ENCODE results near the gene DNAJB6. TPM values are rescaled to one million over a fixed set of nuclear protein-coding genes. Genes with fewer than 3 reads are reported as not detected.
A peak's percentile ranks its signal among the peaks of the same experiment; 100 is the strongest.

The DNAJB6 gene
- total RNA-seq, 1 donor from 2014 or later, result 103 TPM

DNA sequence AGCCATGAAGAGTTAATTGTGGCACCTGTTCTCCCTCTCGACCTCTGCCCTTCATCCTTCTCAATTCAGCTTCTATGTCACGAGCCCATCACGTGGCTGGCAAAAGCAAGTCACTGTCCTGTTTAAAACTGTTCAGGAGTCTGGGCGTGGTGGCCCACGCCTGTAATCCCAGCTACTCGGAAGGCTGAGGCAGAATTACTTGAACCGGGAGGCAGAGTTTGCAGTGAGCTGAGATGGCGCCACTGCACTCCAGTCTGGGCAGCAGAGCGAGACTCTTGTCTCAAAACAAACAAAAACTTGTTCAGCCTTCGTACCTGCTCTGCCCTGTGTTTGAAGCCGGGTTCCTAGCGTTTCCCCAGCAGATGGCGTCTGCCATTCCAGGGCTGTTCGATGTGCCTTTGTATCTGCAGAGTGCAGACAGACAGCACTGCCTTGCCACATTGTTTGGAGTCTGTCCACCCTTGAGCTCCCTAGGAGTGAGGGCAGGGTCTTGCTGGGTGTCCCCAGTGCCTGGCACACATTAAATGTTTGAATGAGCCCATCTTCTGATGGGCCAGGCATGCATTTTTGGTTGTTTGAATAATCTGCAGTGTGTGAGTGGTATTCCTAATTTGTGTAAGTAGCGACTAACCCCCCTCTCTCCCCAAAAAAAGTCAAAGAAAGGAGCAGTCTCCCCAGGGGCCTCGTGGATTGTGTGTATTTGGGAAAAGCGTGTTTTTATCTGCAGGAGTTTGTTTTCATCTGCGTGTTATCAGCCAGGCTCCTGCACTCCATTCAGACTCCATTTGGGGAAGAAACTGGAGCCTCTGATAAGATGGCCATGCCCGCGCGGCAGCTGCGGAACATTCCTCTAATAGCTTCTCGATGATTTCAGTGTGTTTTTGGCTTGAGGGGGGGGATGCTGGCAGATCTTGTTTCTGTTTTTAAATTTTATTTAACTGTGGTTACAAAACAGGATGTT, 61.2 kb downstream of the DNAJB6 start:
- Histone ChIP-seq H3K4me3 (no peak overlapping the region), H3K27ac (peak overlapping the region; percentile 76), H3K9me3 (no peaks in the 10 kb centered on the region), H3K27me3 (ENCODE audit: low read depth) (no peaks in the 10 kb centered on the region), H3K36me3 (peaks cover 66% of the 10 kb centered on the region), H3K4me1 (peaks cover 20% of the 10 kb centered on the region)
- ATAC-seq (peak; percentile 65 to 67), DNase-seq (peak; percentile 58)
- TF ChIP-seq, protein P1, sequence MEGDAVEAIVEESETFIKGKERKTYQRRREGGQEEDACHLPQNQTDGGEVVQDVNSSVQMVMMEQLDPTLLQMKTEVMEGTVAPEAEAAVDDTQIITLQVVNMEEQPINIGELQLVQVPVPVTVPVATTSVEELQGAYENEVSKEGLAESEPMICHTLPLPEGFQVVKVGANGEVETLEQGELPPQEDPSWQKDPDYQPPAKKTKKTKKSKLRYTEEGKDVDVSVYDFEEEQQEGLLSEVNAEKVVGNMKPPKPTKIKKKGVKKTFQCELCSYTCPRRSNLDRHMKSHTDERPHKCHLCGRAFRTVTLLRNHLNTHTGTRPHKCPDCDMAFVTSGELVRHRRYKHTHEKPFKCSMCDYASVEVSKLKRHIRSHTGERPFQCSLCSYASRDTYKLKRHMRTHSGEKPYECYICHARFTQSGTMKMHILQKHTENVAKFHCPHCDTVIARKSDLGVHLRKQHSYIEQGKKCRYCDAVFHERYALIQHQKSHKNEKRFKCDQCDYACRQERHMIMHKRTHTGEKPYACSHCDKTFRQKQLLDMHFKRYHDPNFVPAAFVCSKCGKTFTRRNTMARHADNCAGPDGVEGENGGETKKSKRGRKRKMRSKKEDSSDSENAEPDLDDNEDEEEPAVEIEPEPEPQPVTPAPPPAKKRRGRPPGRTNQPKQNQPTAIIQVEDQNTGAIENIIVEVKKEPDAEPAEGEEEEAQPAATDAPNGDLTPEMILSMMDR (IDR thresholded peaks at IDR 0.05), result peak; percentile 36
- intact Hi-C loops (cut with DNase I), result no loop called here

DNA sequence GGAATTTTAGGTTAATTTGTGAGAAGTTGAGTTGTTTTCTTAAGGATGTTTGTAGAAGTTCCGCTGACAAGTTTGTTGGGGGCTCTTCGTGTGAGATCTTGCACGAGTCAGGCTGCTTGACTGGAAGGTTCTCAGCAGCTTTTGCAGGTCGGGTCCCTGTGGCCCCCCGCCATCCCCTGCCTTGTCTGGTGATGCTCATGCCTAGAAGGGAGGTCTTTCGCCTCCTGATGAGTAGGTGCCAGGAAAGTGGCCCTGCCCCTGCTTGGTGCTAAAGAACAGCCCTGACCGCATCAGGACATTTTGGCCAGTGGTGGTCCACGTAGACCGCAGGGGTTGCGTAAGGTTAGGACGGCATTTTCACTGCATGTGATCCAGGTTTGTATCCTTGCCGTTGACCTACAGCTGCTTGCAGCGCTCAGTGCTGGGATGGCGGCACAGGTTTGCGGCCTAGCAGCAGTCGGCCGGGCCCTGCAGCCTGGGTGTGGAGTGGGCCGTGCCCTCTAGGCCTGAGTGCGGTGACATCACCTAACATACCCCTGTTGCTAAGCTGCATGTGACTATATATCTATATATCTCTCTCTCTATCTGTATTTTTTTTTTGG, 62.4 kb downstream of the DNAJB6 start:
- Histone ChIP-seq H3K4me3 (no peak overlapping the region), H3K27me3 (ENCODE audit: low read depth) (no peaks in the 10 kb centered on the region), H3K27ac (peak overlapping the region; percentile 76), H3K9me3 (no peaks in the 10 kb centered on the region), H3K36me3 (peaks cover 59% of the 10 kb centered on the region), H3K4me1 (peaks cover 20% of the 10 kb centered on the region)
- DNase-seq, result no peak
- TF ChIP-seq, protein P1 (IDR thresholded peaks at IDR 0.05), result no peak
- intact Hi-C loops (cut with DNase I), result no loop called here
- ATAC-seq, result no peak

DNA sequence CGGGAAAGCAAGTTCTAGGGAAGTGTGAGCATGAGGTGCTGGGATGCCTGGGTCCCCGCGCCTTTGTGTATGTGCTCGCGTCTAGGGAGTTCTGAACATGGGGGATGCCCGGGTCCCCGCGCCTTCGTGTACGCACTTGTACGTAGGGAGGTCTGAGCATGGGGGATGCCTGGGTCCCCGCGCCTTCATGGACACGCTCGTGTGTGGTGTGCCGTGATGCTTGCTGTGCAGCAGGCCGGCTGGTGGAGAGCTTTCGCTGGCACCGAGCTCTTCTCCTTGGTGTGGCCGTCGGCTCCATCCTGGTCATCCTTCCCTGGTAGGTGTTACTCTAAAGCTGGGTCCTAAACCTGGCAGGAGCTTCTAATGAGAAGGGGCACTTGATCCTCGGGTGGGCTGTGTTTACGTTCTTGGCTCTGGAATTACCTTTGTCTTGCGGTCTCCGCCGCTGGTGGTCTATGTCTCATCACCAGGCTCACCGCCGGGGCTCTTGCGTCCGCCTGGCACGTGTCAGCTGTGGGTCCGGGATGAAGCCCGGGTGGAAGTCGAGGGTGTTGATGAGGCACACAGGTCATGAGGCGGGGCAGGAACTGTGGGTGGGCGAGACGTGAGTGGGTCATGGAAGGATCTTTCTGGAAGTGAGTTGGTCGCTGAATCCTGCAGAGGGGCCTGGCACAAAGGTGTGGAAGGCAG, 63.5 kb downstream of the DNAJB6 start:
- DNase-seq, result no peak
- TF ChIP-seq, protein P1 (IDR thresholded peaks at IDR 0.05), result no peak
- H3K4me3 ChIP-seq, result no peak overlapping the region
- no peak overlapping the region for H3K27ac ChIP-seq
- no peaks in the 10 kb centered on the region for H3K27me3 ChIP-seq (ENCODE audit: low read depth)
- peaks cover 28% of the 10 kb centered on the region for H3K4me1 ChIP-seq
- no peaks in the 10 kb centered on the region for H3K9me3 ChIP-seq
- intact Hi-C loops (cut with DNase I), result no loop called here
- peak in 1 of 2 donors; percentile 11 for ATAC-seq
- peaks cover 53% of the 10 kb centered on the region for H3K36me3 ChIP-seq

DNA sequence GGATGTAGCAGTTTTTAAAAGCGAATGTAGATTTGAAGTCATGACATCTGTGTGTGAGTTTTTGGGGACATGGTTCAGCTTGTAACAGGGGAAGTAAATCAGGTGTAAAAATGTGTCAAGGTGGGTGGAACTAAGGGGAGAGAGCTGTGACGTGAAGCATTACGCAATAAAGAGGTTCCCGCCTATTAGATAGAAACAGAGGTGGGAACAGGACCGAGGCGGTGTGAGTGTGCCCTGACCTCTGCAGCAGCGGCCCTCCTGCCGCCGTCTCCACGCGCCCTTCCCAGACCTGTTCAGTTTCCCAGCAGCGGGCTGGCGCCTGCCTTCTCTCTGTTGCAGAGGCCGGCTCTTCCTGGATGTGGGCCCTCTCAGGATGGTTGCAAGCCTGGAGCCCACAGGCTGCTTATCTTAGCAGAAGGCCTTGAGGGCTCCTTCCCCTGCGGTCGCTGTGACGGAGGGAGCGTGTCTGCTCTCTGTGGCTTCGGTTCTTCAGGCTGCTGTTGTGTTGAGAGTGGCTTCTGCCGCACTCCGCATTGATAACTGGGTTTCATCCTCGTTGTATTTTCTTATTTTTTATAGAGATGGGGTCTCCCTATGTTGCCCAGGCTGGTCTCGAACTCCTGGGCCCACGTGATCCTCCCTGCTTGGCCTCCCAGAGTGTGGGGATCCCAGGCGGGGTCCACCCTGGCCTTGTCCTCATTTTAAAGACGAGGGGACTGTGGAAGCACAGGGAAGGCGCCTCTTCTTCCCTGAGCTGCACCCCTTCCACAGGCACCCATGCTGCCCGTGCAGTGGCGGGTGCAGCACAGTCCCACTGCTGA, 65.0 kb downstream of the DNAJB6 start:
- peaks cover 50% of the 10 kb centered on the region for H3K36me3 ChIP-seq
- H3K27ac ChIP-seq, result no peak overlapping the region

More for the DNA sequence above, 65.0 kb downstream of the DNAJB6 start:
- Histone ChIP-seq H3K27me3 (ENCODE audit: low read depth) (no peaks in the 10 kb centered on the region), H3K4me1 (peaks cover 30% of the 10 kb centered on the region), H3K4me3 (no peak overlapping the region), H3K9me3 (no peaks in the 10 kb centered on the region)
- ATAC-seq (no peak), DNase-seq (peak; percentile 48)
- intact Hi-C loops (cut with DNase I), result no loop called here
- TF ChIP-seq, protein P1 (IDR thresholded peaks at IDR 0.05), result no peak

Measured in lower lobe of right lung (tissue), 2 donors.